Heart left ventricle (tissue), 13 donors: ENCODE results near the gene SIVA1.

Experiments used
- POLR2A ChIP-seq, 2 donors: fragments of 450-650 bp; IDR thresholded peaks; one replicate each; pipeline ENCODE4 v1.6.1; 2017; ENCODE audit warnings: antibody characterized with exemption in 2 of 2, mild to moderate bottlenecking in 2 of 2, moderate library complexity in 2 of 2
- TF ChIP-seq, protein P1 (sequence below), 12 donors: fragments of 200-600 bp; sonication (generic) in 4 of 12; IDR thresholded peaks; one replicate each; pipeline versions ENCODE4 v1.5.0 to v1.8.0; 2018 to 2022; ENCODE audit warnings: antibody characterized with exemption in 12 of 12, mild to moderate bottlenecking in 5 of 12
- donor health status: ischemic (EF 13 %, LVEDD 7.1; RV severe dilation, severe dysfunction).
- donor health status: DM: no; HTN: yes; CAD: no.
- donor health status: DM: no; HTN: no; CAD: no.
- donor health status: ischemic (EF 25% LVEDD 6.9; RV normal size, moderate dysfunction).
- donor health status: ischemic (EF 25% LVEDD 5.7; RV mildly dilated, moderate dysfunction).
- donor health status: ischemic (EF 35%, LVEDD 5.7; RV mildly dilated, moderate dysfunction).
- donor health status: nonischemic (EF 11% LVEDD 7.7; RV severe dilation, severe dysfunction).
- donor health status: DM: yes; HTN: yes; CAD: no.
- donor health status: PGD.
- donor health status: ischemic (EF 29% LVEDD 5.4; RV normal size, mild dysfunction).
- donor health status: nonischemic (EF 23%, LVEDD 6.1; RV moderate dilation, normal function).

DNA sequence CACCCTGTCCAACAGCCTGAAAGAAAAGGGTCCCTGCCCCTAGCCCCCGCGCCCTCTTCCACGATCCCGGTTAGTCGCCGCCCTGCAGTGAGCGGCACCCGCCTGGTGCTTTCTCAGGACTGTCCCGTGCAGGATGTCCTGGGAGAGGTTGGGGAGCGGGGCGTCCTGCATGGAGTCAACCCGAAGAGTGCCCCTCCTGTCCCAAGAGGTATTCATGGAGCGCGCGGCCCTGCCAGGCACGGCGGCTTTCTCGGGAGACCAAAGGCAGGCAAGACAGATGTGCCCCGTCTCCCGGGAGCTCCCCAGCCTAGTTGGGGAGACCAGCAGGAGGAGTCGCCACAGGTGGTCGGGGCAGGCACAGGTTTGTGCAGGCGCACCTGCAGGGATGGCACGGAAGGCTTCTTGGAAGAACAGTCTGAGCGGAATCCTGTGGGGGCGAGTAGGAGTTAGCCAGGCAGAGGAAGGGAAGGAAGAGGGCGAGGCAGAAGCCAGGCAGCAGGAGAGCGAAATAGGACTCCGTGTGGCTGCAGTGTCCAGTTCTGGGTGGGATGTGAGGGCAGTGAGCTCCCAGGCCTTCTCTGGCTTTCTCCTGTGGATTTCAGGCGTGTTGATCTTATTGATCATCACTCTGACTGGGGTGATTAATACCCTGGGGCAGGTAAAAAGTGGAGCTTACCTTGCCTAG lies 723 bp downstream of the SIVA1 start:
- TF ChIP-seq, protein P1, sequence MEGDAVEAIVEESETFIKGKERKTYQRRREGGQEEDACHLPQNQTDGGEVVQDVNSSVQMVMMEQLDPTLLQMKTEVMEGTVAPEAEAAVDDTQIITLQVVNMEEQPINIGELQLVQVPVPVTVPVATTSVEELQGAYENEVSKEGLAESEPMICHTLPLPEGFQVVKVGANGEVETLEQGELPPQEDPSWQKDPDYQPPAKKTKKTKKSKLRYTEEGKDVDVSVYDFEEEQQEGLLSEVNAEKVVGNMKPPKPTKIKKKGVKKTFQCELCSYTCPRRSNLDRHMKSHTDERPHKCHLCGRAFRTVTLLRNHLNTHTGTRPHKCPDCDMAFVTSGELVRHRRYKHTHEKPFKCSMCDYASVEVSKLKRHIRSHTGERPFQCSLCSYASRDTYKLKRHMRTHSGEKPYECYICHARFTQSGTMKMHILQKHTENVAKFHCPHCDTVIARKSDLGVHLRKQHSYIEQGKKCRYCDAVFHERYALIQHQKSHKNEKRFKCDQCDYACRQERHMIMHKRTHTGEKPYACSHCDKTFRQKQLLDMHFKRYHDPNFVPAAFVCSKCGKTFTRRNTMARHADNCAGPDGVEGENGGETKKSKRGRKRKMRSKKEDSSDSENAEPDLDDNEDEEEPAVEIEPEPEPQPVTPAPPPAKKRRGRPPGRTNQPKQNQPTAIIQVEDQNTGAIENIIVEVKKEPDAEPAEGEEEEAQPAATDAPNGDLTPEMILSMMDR (IDR thresholded peaks at IDR 0.05): no peak
- no peak for TF ChIP-seq POLR2A (IDR thresholded peaks at IDR 0.05)
